HG03135 (cell line): ENCODE measurements around the gene PROSER3.
A peak's percentile ranks its signal among the peaks of the same experiment; 100 is the strongest.

Experiments
- ATAC-seq: cut with Tn5 transposase; IDR thresholded peaks from one replicate; pipeline ENCODE4 v1.9.1; 2021; ENCODE audit warnings: mild to moderate bottlenecking, moderate library complexity; ENCODE audit not compliant: unreplicated experiment

PROSER3 gene

GRCh38 chr19:35757749-35758608 lies at the start of gene PROSER3:
TSS of gene PROSER3 (plus strand) at chr19:35758176. CDS start at chr19:35758216, 40 bp downstream.
- ATAC-seq: peak; percentile 94

- no peak for ATAC-seq
Measured at GRCh38 chr19:35708391-35708790, 49.6 kb upstream of the PROSER3 start.

GRCh38 chr19:35710784-35711723 lies 46.9 kb upstream of the PROSER3 start:
- peak; percentile 35 for ATAC-seq

- ATAC-seq: no peak
Measured at GRCh38 chr19:35712567-35713505, 45.1 kb upstream of the PROSER3 start.

GRCh38 chr19:35713506-35713850 lies 44.5 kb upstream of the PROSER3 start:
- ATAC-seq: no peak

GRCh38 chr19:35713904-35714495 lies 44.0 kb upstream of the PROSER3 start:
- no peak for ATAC-seq

- ATAC-seq: no peak
Measured at GRCh38 chr19:35714601-35715354, 43.2 kb upstream of the PROSER3 start.

GRCh38 chr19:35715355-35715809 lies 42.6 kb upstream of the PROSER3 start:
- ATAC-seq: no peak

- peak; percentile 4 for ATAC-seq
Measured at GRCh38 chr19:35715981-35716800, 41.8 kb upstream of the PROSER3 start.

GRCh38 chr19:35716801-35717664 lies 40.9 kb upstream of the PROSER3 start:
- peak; percentile 61 for ATAC-seq

GRCh38 chr19:35717665-35718344 lies 40.2 kb upstream of the PROSER3 start, which contains the start of gene KMT2B:
TSS of gene KMT2B (plus strand) at chr19:35718003. CDS start at chr19:35718019, 16 bp downstream.
- ATAC-seq: no peak

- no peak for ATAC-seq
Measured at GRCh38 chr19:35718345-35719041, 39.5 kb upstream of the PROSER3 start.

GRCh38 chr19:35719402-35720162 lies 38.4 kb upstream of the PROSER3 start:
- no peak for ATAC-seq

GRCh38 chr19:35720163-35720524 lies 37.8 kb upstream of the PROSER3 start:
- ATAC-seq: no peak

- ATAC-seq: no peak
Measured at GRCh38 chr19:35720648-35721047, 37.3 kb upstream of the PROSER3 start.

- no peak for ATAC-seq
Measured at GRCh38 chr19:35721374-35721773, 36.6 kb upstream of the PROSER3 start.
